HG03558 (cell line): ENCODE measurements around the gene SLC44A1.
A peak's percentile ranks its signal among the peaks of the same experiment; 100 is the strongest.
"Not testable (repeated sequence)": the region's sequence is repeated elsewhere in the genome, so short reads cannot be mapped to it uniquely, and the experiment has no call there.

ENCODE experiments used
- ATAC-seq: cut with Tn5 transposase; IDR thresholded peaks from one replicate; pipeline ENCODE4 v1.9.1; 2021; ENCODE audit warnings: moderate number of reproducible peaks; ENCODE audit not compliant: unreplicated experiment; ENCODE audit errors: extremely low read depth

The SLC44A1 gene

DNA sequence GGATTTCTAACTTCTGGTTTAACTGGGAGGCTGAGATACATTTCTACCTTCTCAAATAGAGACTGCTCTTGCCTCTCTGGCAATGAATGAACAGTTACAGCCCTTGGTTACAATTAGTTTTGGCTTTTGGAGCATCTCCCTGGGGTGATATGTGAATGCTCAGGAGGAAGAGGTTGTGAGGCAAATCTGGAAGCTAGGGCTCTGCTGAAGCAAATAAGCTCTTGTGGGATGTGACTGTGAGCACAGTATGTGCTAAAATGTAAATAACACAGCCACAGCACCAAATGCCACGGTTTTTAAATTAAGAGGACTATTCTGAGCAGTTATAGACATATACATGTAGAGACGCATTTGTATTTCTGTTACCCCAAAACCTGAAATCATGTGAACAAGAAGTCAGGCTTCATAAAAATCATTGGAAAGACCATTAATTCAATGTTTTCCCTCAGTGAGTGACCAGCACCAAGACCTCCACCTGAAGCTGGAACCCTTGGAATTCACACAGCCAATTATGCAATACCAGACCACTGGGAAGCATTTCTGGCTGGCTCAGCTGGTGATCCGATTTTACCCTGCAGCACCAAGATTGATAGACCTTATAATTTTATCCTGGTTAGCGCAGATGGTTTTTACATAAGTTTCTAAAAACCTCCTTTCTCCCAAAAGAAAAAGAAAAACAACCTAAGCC is 3.0 kb upstream of the SLC44A1 start:
- no peak for ATAC-seq

- ATAC-seq = no peak
These were observed 2.4 kb upstream of the SLC44A1 start for GRCh38 chr9:105242062-105242461.

DNA sequence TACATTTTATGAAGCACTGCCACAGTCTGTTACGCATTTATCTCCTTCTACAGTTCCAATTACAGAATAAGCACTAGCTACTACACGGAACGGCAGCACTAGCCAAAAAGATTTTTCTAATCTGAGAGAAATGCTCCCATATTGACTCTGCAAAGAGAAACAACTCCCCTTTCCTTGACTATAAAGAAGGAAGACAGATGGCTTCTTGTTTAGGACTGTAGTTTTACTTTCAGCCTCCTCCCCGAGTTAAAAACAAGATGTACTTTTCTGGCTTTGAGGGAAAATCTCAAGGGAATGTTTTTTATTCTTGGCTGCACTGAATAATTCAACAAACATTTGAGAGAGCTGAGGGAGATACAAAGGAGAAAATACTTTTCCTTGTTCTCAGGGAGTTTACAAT is 1.9 kb upstream of the SLC44A1 start:
- no peak for ATAC-seq

- no peak for ATAC-seq
These were observed 1.3 kb upstream of the SLC44A1 start for GRCh38 chr9:105243015-105243686.

DNA sequence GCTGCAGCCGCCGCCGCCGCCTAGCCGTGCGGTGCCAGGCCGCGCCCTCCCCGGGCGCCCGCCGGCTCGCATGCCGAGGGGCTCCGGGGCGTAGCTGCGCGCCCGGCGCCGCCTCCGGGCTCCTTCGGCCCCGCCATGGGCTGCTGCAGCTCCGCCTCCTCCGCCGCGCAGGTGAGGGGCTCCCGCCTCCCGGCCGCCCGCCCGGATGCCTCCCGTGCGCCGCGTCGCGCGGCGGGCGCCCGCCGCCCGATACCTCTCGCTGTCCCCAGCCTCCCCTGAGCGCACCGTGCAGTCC is 230 bp downstream of the SLC44A1 start:
- ATAC-seq = peak; percentile 32

DNA sequence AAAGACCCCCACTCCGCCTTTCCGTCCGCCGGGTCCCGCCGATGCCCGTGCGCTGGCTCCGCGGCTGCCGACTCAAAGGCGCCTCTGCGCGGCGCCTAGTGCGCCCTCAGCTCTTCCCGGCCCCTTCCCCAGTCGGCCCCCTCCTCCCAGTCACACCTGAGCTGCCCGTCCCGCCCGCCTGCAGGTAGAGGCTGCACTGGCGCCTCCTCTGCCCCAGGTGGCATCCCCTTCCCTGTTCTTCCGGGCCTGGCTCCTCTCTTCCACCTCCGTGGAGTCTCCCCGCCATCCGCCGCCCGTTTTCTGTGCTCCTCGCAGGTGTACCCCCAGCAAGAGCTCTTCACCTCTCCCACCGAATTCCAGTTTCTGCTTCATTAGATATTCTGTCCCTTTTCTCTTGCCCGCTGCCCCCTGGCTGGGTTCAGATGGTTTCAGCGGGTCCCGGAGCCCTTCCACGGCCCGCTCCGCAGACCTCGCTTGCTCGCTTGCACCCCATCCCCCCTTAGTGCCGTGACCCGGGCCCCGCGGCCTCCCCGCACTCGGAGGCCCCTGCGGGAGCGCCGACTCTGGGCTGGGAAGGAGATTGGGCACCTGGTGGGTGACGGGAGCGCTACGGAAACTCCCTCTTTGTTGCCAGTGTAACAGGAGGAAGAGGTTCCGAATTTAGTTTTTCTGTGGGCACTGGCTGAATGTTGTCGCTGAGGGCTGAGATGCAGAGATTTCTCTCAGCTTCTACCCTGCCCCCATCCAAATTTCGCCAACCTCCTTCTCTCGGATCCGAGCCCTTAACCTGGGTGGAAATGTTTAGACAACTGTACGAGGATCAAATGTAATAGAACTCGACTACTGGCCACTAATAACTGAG is 809 bp downstream of the SLC44A1 start:
- ATAC-seq = no peak

DNA sequence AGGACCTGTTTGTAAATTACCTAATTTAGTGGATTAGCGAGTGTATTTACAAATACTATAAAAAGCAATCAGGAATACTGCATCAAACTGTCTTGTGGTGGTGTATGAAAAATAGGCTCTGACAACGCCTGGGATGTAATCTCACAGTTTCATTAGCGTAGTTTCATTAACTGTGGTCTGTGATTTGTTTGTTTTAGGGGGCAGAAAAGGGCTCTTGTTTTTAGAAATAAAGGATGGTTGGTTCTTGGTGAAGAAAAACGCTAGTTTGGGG is 1.4 kb downstream of the SLC44A1 start:
- no peak for ATAC-seq

DNA sequence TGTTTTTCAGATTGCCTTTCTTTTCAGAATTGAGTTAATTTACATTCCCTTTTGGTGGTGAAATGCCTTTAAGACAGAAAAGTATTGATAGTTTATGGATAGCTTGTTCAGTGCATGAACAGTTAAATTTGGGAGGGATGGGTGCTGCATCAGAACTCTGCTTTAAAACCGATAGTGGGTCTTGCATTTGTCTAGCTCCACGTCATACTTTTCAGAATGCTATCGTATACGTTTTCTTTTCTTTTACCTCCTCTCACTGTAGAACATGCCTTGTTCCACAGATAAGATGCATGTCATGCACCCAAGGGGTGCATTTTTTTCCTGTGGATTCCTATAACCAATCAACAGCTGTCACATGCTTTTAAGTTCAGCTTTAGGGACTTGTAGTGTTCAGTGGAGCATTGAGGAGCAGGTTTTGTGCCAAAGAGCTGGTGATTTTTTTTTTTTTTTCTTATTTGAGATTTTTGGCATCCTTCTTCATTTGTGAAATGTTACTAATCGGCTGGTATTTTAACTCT is 2.3 kb downstream of the SLC44A1 start:
- ATAC-seq = no peak

DNA sequence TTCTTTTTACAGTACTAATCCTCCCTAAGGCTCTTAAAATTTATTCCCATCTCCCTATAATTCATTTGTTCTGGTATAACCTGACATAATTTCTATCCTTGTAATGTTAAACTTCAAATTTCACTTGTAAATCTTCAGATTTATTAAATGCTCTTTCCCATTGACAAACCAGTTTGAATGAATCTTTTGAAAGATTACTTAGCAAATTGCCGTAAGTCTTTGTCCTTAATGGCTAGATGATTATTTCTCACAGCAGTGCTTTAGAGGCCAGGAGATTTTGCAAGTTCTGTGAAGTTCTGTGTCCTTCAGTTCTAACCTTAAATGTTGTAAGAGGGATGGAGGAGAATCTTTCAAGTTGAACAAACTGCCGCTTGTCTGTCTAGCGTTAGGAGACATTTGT is 4.2 kb downstream of the SLC44A1 start:
- ATAC-seq = no peak

- no peak for ATAC-seq
These were observed 6.7 kb downstream of the SLC44A1 start for GRCh38 chr9:105251133-105251532.

DNA sequence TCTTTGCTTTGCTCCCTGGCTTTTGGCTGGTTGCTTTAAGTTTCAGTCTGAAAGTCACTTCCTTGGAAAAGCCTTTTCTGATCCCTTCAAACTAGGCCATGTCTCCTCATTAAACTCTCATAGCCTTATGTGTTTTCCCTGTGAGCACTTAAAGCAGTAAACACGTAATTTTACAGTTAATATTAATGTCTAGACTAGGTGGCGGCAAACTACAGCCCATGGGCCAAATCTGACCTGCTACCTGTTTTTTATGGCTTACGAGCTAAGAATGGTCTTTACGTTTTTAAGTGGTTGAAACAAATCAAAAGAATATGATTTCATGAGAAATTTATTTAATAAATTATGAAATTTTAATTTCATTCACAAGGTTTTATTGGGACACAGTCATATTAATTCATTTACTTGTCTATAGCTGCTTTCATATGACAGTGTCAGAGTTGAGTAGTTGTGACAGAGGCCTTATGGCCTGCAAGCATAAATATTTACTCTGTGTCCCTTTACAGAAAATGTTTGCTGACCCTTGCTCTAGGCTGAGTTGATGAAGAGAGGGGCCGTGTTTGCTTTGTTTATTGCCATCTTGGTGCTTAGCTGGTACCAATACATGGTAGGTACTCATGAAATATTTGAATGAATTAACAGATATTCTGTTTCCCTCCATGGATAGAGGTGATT is 7.4 kb downstream of the SLC44A1 start:
- ATAC-seq = no peak

DNA sequence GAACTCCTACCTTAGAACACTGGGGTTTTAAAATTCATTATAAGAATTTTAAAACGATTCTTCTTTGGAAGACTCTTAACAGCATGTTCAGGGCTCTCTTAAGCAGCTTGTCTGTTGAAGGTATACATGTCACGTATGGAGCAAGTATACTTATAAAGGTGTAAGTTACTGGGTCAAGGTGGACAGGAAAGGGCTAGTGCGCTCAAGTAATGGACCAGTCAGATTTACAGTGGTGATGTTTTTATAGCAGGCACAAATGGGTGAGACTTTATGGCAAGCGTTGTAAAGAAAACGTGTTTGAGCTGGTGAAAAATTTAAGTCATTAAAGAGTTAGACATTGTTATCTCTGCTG is 7.9 kb downstream of the SLC44A1 start:
- no peak for ATAC-seq

DNA sequence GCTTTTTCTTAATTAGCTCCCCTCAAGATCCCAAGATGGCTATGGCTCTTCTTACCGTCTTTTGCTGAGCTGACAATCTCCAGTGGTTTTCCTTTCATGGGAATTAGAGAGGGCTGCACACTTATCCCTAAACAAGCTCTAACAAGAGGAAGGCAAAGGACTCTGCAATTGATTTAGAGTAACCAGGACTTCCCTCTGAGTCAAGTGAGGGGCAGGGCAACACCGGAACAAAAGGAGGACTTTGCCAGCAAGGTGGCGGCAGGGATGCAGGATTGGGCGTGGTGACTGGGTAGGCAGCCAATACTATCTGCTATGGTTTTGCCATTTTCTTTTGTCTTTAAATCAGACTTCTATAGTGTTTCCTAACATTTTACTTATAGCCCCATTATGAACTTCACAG is 9.8 kb downstream of the SLC44A1 start:
- no peak for ATAC-seq

- ATAC-seq = no peak
These were observed 11.0 kb downstream of the SLC44A1 start for GRCh38 chr9:105255421-105255820.

DNA sequence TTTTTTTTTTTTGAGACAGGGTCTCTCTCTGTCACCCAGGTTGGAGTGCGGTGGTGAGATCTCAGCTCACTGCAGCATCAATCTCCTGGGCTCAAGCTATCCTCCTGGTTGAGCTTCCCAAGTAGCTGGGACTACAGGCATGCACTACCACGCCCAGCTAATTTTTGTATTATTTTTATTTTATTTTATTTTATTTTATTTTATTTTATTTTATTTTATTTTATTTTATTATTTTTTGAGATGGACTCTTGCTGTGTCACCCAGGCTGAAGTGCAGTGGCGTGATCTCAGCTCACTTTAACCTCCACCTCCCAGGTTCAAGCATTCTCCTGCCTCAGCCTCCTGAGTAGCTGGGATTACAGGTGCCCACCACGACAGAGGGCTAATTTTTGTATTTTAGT is 12.1 kb downstream of the SLC44A1 start:
- ATAC-seq = not testable (repeated sequence)

DNA sequence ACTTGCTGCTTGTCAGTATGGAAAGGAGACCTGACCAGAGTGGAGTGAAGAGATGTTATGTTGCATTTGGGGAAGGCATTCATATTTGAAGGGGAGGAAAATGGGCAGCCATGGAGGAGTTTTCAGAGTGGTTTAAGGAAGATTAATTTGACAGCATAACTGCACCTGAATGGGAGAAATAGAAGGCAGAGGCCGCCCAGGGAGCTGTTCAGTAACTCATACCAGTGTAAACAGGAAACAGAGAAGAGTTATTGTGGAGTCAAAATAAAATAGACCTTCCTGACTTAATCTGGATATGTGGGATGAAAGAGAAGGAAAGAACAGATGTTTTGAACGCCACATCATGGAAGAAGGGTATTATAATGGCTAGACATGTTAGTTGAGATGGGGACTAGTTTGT is 13.4 kb downstream of the SLC44A1 start:
- no peak for ATAC-seq

- no peak for ATAC-seq
These were observed 13.8 kb downstream of the SLC44A1 start for GRCh38 chr9:105258225-105258737.

GRCh38 chr9:105259274-105259673 is 14.8 kb downstream of the SLC44A1 start:
- no peak for ATAC-seq

- no peak for ATAC-seq
These were observed 15.5 kb downstream of the SLC44A1 start for GRCh38 chr9:105259731-105260612.

- no peak for ATAC-seq
These were observed 18.0 kb downstream of the SLC44A1 start for GRCh38 chr9:105262497-105262896.
